Measurements from ENCODE around the gene CLIP3. TPM values are rescaled to one million over a fixed set of nuclear protein-coding genes. Genes with fewer than 3 reads are reported as not detected.
A peak's percentile ranks its signal among the peaks of the same experiment; 100 is the strongest.
"Not testable (repeated sequence)": the region's sequence is repeated elsewhere in the genome, so short reads cannot be mapped to it uniquely, and the experiment has no call there.

CLIP3 gene
- total and polyA plus RNA-seq, 8 donors, result 1.2 to 9.1 (median 3.1) TPM

DNA sequence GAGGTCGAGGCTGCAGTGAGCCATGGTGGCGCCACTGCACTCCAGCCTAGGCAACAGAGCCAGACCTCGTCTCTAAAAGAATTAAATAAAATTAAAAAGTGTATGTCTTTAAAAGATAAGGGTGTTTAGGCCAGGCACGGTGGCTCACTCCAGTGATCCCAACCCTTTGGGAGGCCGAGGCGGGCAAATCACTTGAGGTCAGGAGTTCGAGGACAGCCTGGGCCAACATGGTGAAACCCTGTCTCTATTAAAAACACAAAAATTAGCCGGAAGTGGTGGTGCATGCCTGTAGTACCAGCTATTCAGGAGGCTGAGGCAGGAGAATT lies 45.1 kb downstream of the CLIP3 start:
- ATAC-seq (no peak), FAIRE-seq (no peak), DNase-seq (no peak)
- Histone ChIP-seq H3K4me3 (peak overlapping the region in 2 of 4 donors; percentile 16 to 42), H3K36me3 (no peaks in the 10 kb centered on the region), H3K27ac (no peak overlapping the region), H3K27me3 (peaks cover 0 to 3% (median 0%) of the 10 kb centered on the region in 4 donors), H3K9me3 (no peaks in the 10 kb centered on the region), H3K4me1 (no peaks in the 10 kb centered on the region)
- TF ChIP-seq, protein P1, sequence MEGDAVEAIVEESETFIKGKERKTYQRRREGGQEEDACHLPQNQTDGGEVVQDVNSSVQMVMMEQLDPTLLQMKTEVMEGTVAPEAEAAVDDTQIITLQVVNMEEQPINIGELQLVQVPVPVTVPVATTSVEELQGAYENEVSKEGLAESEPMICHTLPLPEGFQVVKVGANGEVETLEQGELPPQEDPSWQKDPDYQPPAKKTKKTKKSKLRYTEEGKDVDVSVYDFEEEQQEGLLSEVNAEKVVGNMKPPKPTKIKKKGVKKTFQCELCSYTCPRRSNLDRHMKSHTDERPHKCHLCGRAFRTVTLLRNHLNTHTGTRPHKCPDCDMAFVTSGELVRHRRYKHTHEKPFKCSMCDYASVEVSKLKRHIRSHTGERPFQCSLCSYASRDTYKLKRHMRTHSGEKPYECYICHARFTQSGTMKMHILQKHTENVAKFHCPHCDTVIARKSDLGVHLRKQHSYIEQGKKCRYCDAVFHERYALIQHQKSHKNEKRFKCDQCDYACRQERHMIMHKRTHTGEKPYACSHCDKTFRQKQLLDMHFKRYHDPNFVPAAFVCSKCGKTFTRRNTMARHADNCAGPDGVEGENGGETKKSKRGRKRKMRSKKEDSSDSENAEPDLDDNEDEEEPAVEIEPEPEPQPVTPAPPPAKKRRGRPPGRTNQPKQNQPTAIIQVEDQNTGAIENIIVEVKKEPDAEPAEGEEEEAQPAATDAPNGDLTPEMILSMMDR (IDR thresholded peaks at IDR 0.05), result no peak
- 25 to 30% methylated on average over 8 of the region's 8 CpGs for WGBS, 2 donors
- intact Hi-C loops (cut with DNase I), result no loop called here

DNA sequence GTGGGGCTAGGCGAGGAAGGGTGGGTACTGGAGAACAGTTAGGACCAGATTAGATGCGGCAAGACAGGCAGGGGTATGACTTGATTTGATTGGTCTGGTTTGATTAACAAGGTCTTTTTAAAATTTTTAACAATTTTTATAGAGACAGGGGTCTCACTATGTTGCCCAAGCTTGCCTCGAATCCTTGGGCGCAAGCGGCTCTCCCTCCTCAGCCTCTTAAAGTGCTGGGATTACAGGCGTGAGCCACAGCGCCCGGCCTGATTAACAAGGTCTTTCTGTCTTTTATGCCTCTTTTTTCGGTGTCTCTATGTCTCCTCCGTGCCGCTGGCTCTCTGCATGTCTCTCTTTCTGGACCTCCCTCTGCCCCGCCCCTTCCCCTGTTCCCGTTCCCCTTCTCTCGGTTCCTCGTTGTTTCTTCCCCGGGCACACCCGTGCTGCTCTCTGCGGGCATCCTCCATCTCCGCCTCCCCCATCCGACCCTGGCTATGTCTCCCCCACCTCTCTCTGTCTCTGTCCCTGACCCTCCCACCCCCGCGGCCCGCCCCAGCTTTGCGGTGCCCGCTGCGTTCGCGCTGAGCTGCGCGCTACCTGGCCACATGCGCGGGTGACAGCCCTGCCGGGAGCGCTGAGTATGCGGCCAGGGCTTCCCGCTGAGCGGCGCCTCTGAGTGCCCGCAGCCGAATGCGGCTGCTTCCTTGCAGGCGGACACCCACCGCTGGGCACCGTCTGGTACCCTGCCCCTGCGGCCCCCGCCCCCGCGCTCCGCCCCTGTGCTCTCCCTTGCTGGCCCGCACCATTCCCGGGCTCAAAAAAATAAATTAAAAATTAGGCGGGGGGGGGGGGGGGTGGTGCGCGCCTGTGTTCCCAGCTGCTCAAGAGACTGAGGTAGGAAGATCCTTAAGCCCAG lies 45.8 kb downstream of the CLIP3 start:
- Histone ChIP-seq H3K4me3 (peak overlapping the region in 2 of 4 donors; percentile 16 to 42), H3K36me3 (no peaks in the 10 kb centered on the region), H3K4me1 (no peaks in the 10 kb centered on the region), H3K27ac (no peak overlapping the region), H3K9me3 (no peaks in the 10 kb centered on the region), H3K27me3 (peaks cover 0 to 3% (median 0%) of the 10 kb centered on the region in 4 donors)
- intact Hi-C loops (cut with DNase I), result no loop called here
- TF ChIP-seq, protein P1 (IDR thresholded peaks at IDR 0.05), result no peak
- WGBS, 2 donors, result 8 to 10% methylated on average over 53 to 54 of the region's 54 CpGs
- ATAC-seq (peak; percentile 67 to 86 (median 80)), FAIRE-seq (no peak), DNase-seq (peak in 1 of 6 donors; percentile 77)

DNA sequence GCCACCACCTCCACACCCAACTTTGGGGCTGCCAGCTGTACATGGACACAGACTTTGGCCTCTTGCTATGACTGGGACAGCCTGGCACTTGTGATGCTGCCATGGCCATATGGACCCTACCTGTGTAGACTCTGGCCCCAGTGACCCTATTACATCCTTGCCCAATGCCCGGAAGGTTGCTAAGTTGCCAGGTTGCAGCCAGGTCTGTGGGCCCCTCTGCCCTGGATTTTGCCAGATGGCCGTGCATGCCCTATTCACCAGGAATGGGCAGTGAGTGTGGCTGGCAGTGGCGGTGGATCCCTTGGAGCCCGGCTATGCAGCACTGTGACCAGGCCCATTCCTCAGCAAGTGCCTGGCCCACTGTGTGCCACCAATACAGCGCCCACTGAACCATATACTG lies 46.6 kb downstream of the CLIP3 start:
- Histone ChIP-seq H3K4me1 (no peaks in the 10 kb centered on the region), H3K4me3 (no peak overlapping the region), H3K27me3 (peaks cover 0 to 3% (median 0%) of the 10 kb centered on the region in 4 donors), H3K27ac (no peak overlapping the region), H3K9me3 (no peaks in the 10 kb centered on the region), H3K36me3 (no peaks in the 10 kb centered on the region)
- no peak for DNase-seq
- FAIRE-seq, result no peak
- TF ChIP-seq, protein P1 (IDR thresholded peaks at IDR 0.05), result no peak
- intact Hi-C loops (cut with DNase I), result no loop called here
- WGBS, 2 donors, result 80 to 93% methylated on average over 5 of the region's 5 CpGs
- ATAC-seq, result no peak

DNA sequence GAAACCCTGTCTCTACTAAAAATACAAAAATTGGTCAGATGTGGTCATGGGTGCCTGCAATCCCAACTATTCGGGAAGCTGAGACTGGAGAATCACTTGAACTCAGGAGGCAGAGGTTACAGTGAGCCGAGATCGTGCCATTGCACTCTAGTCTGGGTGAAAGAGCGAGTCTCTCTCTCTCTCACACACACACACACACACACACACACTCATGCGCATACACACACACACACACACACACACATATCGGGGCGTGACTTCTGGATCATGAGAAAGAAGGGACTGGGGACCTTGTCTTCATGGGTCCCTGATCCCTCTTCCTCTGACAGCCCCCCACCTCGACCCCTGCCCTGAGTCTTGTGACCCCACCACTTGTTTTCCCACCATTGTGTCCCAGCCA lies 49.5 kb downstream of the CLIP3 start:
- Histone ChIP-seq H3K36me3 (no peaks in the 10 kb centered on the region), H3K9me3 (no peaks in the 10 kb centered on the region), H3K27ac (no peak overlapping the region), H3K27me3 (peaks cover 0 to 3% (median 0%) of the 10 kb centered on the region in 4 donors), H3K4me1 (no peaks in the 10 kb centered on the region), H3K4me3 (no peak overlapping the region)
- ATAC-seq (no peak), FAIRE-seq (no peak), DNase-seq (no peak)
- intact Hi-C loops (cut with DNase I), result no loop called here
- TF ChIP-seq, protein P1 (IDR thresholded peaks at IDR 0.05), result no peak
- 62 to 71% methylated on average over 8 of the region's 8 CpGs for WGBS, 2 donors

DNA sequence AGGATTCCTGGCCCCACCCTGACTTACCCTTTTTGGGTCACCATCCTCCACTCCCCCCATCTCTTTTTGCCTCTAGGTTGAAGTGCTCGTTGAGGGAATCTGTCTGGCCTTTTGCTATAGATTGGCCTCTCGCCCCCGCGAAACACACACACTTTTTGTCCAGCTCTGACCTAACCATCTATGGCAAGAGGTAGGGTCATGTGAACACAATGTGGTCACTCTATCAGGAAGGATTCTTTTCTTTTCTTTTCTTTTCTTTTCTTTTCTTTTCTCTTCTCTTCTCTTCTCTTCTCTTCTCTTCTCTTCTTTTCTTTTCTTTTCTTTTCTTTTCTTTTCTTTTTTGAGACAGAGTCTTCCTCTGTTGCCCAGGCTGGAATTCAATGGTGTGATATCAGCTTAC lies 51.7 kb downstream of the CLIP3 start:
- H3K27me3 ChIP-seq; H3K4me3 ChIP-seq; H3K9me3 ChIP-seq; H3K4me1 ChIP-seq; DNase-seq; FAIRE-seq; intact Hi-C loops (cut with DNase I); ATAC-seq; H3K36me3 ChIP-seq; H3K27ac ChIP-seq: not testable (repeated sequence)
- WGBS, 2 donors, result 67 to 74% methylated on average over 4 of the region's 4 CpGs
